HL-60 (cell line): Measurements from ENCODE around the gene ZNF469.

ENCODE experiments used
- DNase-seq, 2 experiments: peaks; one replicate each; pipeline ENCODE4 v3.0.0-alpha.2; 2010 to 2020; ENCODE audit warnings: low read depth in 1 of 2, low spot score in 1 of 2
- H3K27ac ChIP-seq: fragments of 250-450 bp; sonication (Bioruptor Pico); replicated peaks from 2 replicates; pipeline ENCODE4 v1.5.1; 2020; ENCODE audit warnings: mild to moderate bottlenecking, moderate library complexity
- H3K27me3 ChIP-seq: fragments of 250-450 bp; sonication (Bioruptor Pico); 2 replicates; pipeline ENCODE4 v1.5.1; 2021; ENCODE audit warnings: mild to moderate bottlenecking, moderate library complexity; ENCODE audit not compliant: insufficient read depth, poor library complexity, severe bottlenecking
- H3K4me3 ChIP-seq: replicated peaks from 2 replicates; pipeline ENCODE4 v1.5.1; 2011; ENCODE audit warnings: mild to moderate bottlenecking, control low read depth, low read length; ENCODE audit not compliant: insufficient read depth
- GABPA ChIP-seq: IDR thresholded peaks from 2 replicates; pipeline ENCODE4 v1.6.1; 2012; ENCODE audit warnings: low read depth
- POLR2AphosphoS5 ChIP-seq: IDR thresholded peaks from 2 replicates; pipeline ENCODE4 v1.6.1; 2012; ENCODE audit warnings: low read depth
- REST ChIP-seq: IDR thresholded peaks from 2 replicates; pipeline ENCODE4 v1.6.1; 2012; ENCODE audit warnings: low read depth; ENCODE audit not compliant: insufficient replicate concordance
- SPI1 ChIP-seq: IDR thresholded peaks from 2 replicates; pipeline ENCODE4 v1.6.1; 2012; ENCODE audit warnings: low read depth, mild to moderate bottlenecking, borderline replicate concordance
- TF ChIP-seq, protein P1 (sequence below): IDR thresholded peaks from one replicate; pipeline ENCODE4 v1.5.1; 2011; ENCODE audit warnings: low read length, control low read depth, inconsistent platforms; ENCODE audit not compliant: insufficient read depth

ZNF469 gene

GRCh38 chr16:88378401-88378800, 4.4 kb upstream of the ZNF469 start:
- H3K4me3 ChIP-seq, result no peak overlapping the region
- no peak for TF ChIP-seq GABPA
- TF ChIP-seq POLR2AphosphoS5, result no peak
- TF ChIP-seq, protein P1, sequence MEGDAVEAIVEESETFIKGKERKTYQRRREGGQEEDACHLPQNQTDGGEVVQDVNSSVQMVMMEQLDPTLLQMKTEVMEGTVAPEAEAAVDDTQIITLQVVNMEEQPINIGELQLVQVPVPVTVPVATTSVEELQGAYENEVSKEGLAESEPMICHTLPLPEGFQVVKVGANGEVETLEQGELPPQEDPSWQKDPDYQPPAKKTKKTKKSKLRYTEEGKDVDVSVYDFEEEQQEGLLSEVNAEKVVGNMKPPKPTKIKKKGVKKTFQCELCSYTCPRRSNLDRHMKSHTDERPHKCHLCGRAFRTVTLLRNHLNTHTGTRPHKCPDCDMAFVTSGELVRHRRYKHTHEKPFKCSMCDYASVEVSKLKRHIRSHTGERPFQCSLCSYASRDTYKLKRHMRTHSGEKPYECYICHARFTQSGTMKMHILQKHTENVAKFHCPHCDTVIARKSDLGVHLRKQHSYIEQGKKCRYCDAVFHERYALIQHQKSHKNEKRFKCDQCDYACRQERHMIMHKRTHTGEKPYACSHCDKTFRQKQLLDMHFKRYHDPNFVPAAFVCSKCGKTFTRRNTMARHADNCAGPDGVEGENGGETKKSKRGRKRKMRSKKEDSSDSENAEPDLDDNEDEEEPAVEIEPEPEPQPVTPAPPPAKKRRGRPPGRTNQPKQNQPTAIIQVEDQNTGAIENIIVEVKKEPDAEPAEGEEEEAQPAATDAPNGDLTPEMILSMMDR, result no peak
- TF ChIP-seq SPI1, result no peak
- TF ChIP-seq REST, result no peak
- H3K27me3 ChIP-seq, result no peaks in the 10 kb centered on the region
- H3K27ac ChIP-seq, result no peak overlapping the region
- DNase-seq, result no peak

GRCh38 chr16:88378836-88379693, 3.7 kb upstream of the ZNF469 start:
- Histone ChIP-seq H3K27ac (no peak overlapping the region), H3K4me3 (no peak overlapping the region), H3K27me3 (peaks cover 2% of the 10 kb centered on the region)
- DNase-seq, result no peak
- TF ChIP-seq, protein P1, result no peak
- TF ChIP-seq REST (no peak), GABPA (no peak), POLR2AphosphoS5 (no peak), SPI1 (no peak)

DNA sequence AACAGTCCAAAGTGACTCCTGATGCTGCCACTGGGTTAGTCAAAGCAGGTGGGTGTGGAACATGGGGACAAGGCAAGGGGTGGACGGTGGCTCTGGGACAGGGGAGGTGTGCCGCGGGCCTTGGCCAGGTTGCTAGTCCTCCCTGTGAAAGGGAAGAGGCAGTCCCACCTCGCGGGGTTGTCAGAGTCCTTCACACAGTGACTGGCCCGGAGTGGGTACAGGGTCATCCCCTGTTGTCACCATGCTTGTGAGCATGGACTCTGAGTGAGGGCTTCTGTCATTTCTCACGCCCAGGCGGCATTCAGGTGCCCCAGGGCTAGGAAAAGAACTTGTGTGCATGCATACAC, 3.1 kb upstream of the ZNF469 start:
- no peak overlapping the region for H3K4me3 ChIP-seq

More for the DNA sequence above, 3.1 kb upstream of the ZNF469 start:
- TF ChIP-seq POLR2AphosphoS5, result no peak
- TF ChIP-seq SPI1, result no peak
- TF ChIP-seq, protein P1, result no peak
- TF ChIP-seq REST, result no peak
- no peak for TF ChIP-seq GABPA
- no peak for DNase-seq
- Histone ChIP-seq H3K27me3 (peaks cover 2% of the 10 kb centered on the region), H3K27ac (no peak overlapping the region)
